Measurements from ENCODE around the gene SLC2A3. TPM values are rescaled to one million over a fixed set of nuclear protein-coding genes. Genes with fewer than 3 reads are reported as not detected.

The SLC2A3 gene
- total RNA-seq, 1 experiment from 2014 or later, result 4.0 TPM

GRCh38 chr12:7872566-7873319 is 63.2 kb downstream of the SLC2A3 start, which contains the start of gene SLC2A14:
TSS of gene SLC2A14 (minus strand) at chr12:7872915. CDS start at chr12:7869880, 3,035 bp downstream.
- no peak for TF ChIP-seq CTCF (IDR thresholded peaks at IDR 0.05; ENCODE audit: unreplicated experiment)
- no peak within 1 kb of the TSS for H3K27ac Mint-ChIP-seq (ENCODE audit: low read depth, unreplicated experiment)
- intact Hi-C loops (cut with micrococcal nuclease), result no loop called here
- no peaks in the 10 kb centered on the region for H3K27me3 Mint-ChIP-seq (ENCODE audit: insufficient read depth, unreplicated experiment)
- no peaks in the 10 kb centered on the region for H3K36me3 Mint-ChIP-seq (ENCODE audit: insufficient read depth, unreplicated experiment)
- no peak for DNase-seq (ENCODE audit: unreplicated experiment)
- ChIA-PET POLR2A (no interaction called here), CTCF (interaction anchor here (0.7 kb wide), 1 partner anchor 1069 kb away, joined by 3 read pairs; no protein-coding TSS in a partner anchor)
- H3K9me3 Mint-ChIP-seq (ENCODE audit: unreplicated experiment), result no peaks in the 10 kb centered on the region
- H3K4me1 Mint-ChIP-seq (ENCODE audit: insufficient read depth, unreplicated experiment), result peaks cover 5% of the 10 kb centered on the region
- no TSS peak for BruUV-seq (replicated peaks)
- no peak within 1 kb of the TSS for H3K4me3 Mint-ChIP-seq (ENCODE audit: unreplicated experiment)

- Mint-ChIP-seq H3K4me3 (ENCODE audit: unreplicated experiment) (no peak overlapping the region), H3K4me1 (ENCODE audit: insufficient read depth, unreplicated experiment) (peaks cover 5% of the 10 kb centered on the region), H3K36me3 (ENCODE audit: insufficient read depth, unreplicated experiment) (no peaks in the 10 kb centered on the region), H3K27ac (ENCODE audit: low read depth, unreplicated experiment) (no peak overlapping the region), H3K9me3 (ENCODE audit: unreplicated experiment) (no peaks in the 10 kb centered on the region), H3K27me3 (ENCODE audit: insufficient read depth, unreplicated experiment) (no peaks in the 10 kb centered on the region)
- DNase-seq (ENCODE audit: unreplicated experiment), result no peak
- CTCF ChIA-PET, result interaction anchor here (1.2 to 1.9 kb wide), 4 partner anchors 11 to 63 kb away, joined by 3 to 5 read pairs (median 4); no protein-coding TSS in a partner anchor
- intact Hi-C loops (cut with micrococcal nuclease), result no loop called here
- TF ChIP-seq CTCF (IDR thresholded peaks at IDR 0.05; ENCODE audit: unreplicated experiment), result no peak
- POLR2A ChIA-PET, result no interaction called here
- BruUV-seq (replicated peaks), result no TSS peak
Measured at GRCh38 chr12:7870335-7870734, 65.7 kb downstream of the SLC2A3 start.

Other genes with a start within 250 kb of the SLC2A3 start
- gene GDF3, start 240.4 kb downstream of the SLC2A3 start, total RNA-seq (2022), result not detected in 2 replicates
- gene DPPA3, start 224.8 kb downstream of the SLC2A3 start, total RNA-seq (2022), result not detected in 2 replicates
- not detected in 2 replicates for gene CLEC4C, start 188.8 kb downstream of the SLC2A3 start, total RNA-seq (2022)
- not detected in 2 replicates for gene NANOGNB, start 171.0 kb downstream of the SLC2A3 start, total RNA-seq (2022)
- gene NANOG, start 146.8 kb downstream of the SLC2A3 start, total RNA-seq (2022), result not detected in 2 replicates
- gene SLC2A14, start 63.3 kb downstream of the SLC2A3 start, total RNA-seq (2022), result not detected in 2 replicates
- gene FOXJ2, start 96.5 kb upstream of the SLC2A3 start, total RNA-seq (2022), result 19.7 and 21.1 TPM in 2 replicates
- not detected in 2 replicates for gene C3AR1, start 130.2 kb upstream of the SLC2A3 start, total RNA-seq (2022)
- 53.7 and 59.3 TPM in 2 replicates for gene NECAP1, start 146.1 kb upstream of the SLC2A3 start, total RNA-seq (2022)
- gene CLEC4A, start 187.4 kb upstream of the SLC2A3 start, total RNA-seq (2022), result 0.79 and 1.3 TPM in 2 replicates
- gene ZNF705A, start 220.8 kb upstream of the SLC2A3 start, total RNA-seq (2022), result not detected in 2 replicates

All from MCF 10A (cell line).